BE2C (cell line): ENCODE data around the gene HTRA1.

Experiments used
- DNase-seq: peaks from one replicate; pipeline ENCODE4 v3.0.0-alpha.2; 2020
- H3K27me3 ChIP-seq: fragments of 250-450 bp; sonication (Bioruptor Pico); 2 replicates; pipeline ENCODE4 v1.5.1; 2020; ENCODE audit warnings: mild to moderate bottlenecking
- H3K36me3 ChIP-seq: fragments of 250-450 bp; sonication (Bioruptor Pico); 2 replicates; pipeline ENCODE4 v1.5.1; 2020; ENCODE audit warnings: mild to moderate bottlenecking
- H3K4me1 ChIP-seq: fragments of 250-450 bp; sonication (Bioruptor Pico); 2 replicates; pipeline ENCODE4 v1.5.1; 2020
- H3K4me3 ChIP-seq: 2 replicates; pipeline ENCODE4 v1.5.1; 2011; ENCODE audit warnings: low read depth, low read length
- H3K9me3 ChIP-seq: fragments of 250-450 bp; sonication (Bioruptor Pico); 2 replicates; pipeline ENCODE4 v1.5.1; 2020
- CTCF ChIP-seq: IDR thresholded peaks from 2 replicates; pipeline ENCODE4 v1.5.1; 2012; ENCODE audit warnings: mild to moderate bottlenecking, low read depth, low read length

Gene HTRA1

GRCh38 chr10:122463466-122464249, 2.3 kb downstream of the HTRA1 start:
- no peak for DNase-seq

GRCh38 chr10:122464250-122464510, 2.8 kb downstream of the HTRA1 start:
- no peak for TF ChIP-seq CTCF
- Histone ChIP-seq H3K4me1 (no peaks in the 10 kb centered on the region), H3K4me3 (no peak overlapping the region), H3K9me3 (no peaks in the 10 kb centered on the region), H3K27me3 (peaks cover 77% of the 10 kb centered on the region), H3K36me3 (no peaks in the 10 kb centered on the region)
- DNase-seq: no peak

More at GRCh38 chr10:122463466-122464249, 2.3 kb downstream of the HTRA1 start:
- no peaks in the 10 kb centered on the region for H3K36me3 ChIP-seq
- no peak for TF ChIP-seq CTCF
- H3K9me3 ChIP-seq: no peaks in the 10 kb centered on the region
- H3K4me3 ChIP-seq: no peak overlapping the region
- H3K27me3 ChIP-seq: peaks cover 82% of the 10 kb centered on the region
- H3K4me1 ChIP-seq: no peaks in the 10 kb centered on the region

GRCh38 chr10:122464586-122464985, 3.2 kb downstream of the HTRA1 start:
- TF ChIP-seq CTCF: no peak
- H3K27me3 ChIP-seq: peaks cover 77% of the 10 kb centered on the region
- DNase-seq: no peak
- H3K4me3 ChIP-seq: no peak overlapping the region
- no peaks in the 10 kb centered on the region for H3K4me1 ChIP-seq
- H3K36me3 ChIP-seq: no peaks in the 10 kb centered on the region
- H3K9me3 ChIP-seq: no peaks in the 10 kb centered on the region

GRCh38 chr10:122465401-122466040, 4.2 kb downstream of the HTRA1 start:
- Histone ChIP-seq H3K36me3 (no peaks in the 10 kb centered on the region), H3K4me3 (no peak overlapping the region), H3K4me1 (no peaks in the 10 kb centered on the region), H3K27me3 (peaks cover 68% of the 10 kb centered on the region), H3K9me3 (no peaks in the 10 kb centered on the region)
- DNase-seq: no peak
- TF ChIP-seq CTCF: no peak

GRCh38 chr10:122466951-122467381, 5.6 kb downstream of the HTRA1 start:
- Histone ChIP-seq H3K27me3 (peaks cover 60% of the 10 kb centered on the region), H3K4me1 (no peaks in the 10 kb centered on the region)
- TF ChIP-seq CTCF: no peak

GRCh38 chr10:122467701-122468100, 6.3 kb downstream of the HTRA1 start:
- no peak for TF ChIP-seq CTCF
- Histone ChIP-seq H3K36me3 (no peaks in the 10 kb centered on the region), H3K4me1 (no peaks in the 10 kb centered on the region), H3K9me3 (no peaks in the 10 kb centered on the region), H3K4me3 (no peak overlapping the region), H3K27me3 (peaks cover 52% of the 10 kb centered on the region)
- DNase-seq: no peak

More at GRCh38 chr10:122466951-122467381, 5.6 kb downstream of the HTRA1 start:
- no peak for DNase-seq
- Histone ChIP-seq H3K36me3 (no peaks in the 10 kb centered on the region), H3K9me3 (no peaks in the 10 kb centered on the region), H3K4me3 (no peak overlapping the region)
